Stimulated activated CD8-positive, alpha-beta memory T cell treated with anti-CD3 and anti-CD28 coated beads, Interleukin-2, amount 100 ng/mL, for 1 hour (primary cell): ENCODE measurements around the gene DRAXIN.

Experiments used
- DNase-seq, 2 donors: peaks; one replicate each; pipeline ENCODE4 v3.0.0-alpha.2; 2020; ENCODE audit warnings: low read depth in 2 of 2

Gene DRAXIN

DNA sequence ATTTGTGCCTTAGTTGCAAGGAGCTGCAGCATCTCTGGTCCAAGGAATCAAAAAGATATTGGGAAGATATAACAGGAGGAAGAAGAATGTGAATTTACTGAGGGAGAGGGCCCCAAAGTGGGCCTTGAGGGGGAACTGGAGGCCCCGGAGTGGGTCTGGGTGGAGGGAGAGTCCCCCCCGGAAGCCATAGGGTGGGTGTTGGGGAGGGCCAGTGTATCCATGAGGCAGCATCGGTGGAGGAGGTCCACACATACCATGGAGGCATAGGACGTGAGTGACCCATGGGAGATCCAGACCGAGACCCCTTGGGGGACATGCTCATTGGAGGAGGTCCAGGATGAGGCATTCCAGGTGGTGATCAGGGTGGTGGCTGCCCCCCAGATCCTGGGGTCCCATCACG is 69.8 kb downstream of the DRAXIN start:
- DNase-seq: no peak

DNA sequence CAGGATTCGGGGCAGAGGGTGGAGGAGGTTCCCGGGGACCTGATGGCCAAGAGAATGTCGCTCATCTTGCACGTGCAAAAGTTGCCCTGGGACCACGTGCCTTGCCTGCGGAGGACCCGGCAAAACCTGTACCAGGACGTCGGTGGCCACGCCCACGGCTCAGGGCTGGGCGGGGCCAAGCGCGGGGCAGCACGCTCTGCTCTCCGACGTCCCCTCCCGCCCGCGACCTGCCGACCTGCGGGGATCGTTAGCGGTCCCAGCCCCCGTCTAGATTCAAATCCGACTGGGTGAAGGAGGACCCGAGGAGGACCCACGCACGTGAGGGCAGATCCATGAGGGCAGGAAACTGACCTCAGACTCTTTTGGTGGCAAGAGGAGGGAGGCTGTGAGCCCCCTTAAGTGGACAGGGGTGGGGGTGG is 70.5 kb downstream of the DRAXIN start, which contains the start of gene C1orf167:
TSS of gene C1orf167 (plus strand) at position 206 of the 419 bp plus-strand sequence. CDS start 2,208 bp downstream, outside the sequence.
- DNase-seq: no peak

DNA sequence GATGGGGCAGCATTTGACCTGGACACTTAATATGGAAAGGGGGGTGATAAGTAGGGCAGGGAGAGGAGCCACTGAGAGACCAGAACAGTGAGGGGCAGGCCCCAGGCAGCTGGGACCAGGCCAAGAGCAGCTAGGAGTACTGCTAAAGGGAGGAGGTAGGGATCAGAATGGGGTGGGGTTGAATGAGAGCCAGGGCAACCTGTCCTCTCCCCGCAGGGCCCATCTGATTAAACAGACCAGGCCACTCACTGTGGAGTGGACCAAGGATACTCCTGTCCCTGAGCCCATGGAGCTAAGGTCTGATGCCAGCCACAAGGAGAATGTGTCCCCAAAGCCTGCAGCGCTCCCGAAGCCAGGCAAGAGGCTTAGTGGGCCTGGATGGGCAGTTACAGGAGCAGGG is 72.6 kb downstream of the DRAXIN start:
- DNase-seq: no peak

DNA sequence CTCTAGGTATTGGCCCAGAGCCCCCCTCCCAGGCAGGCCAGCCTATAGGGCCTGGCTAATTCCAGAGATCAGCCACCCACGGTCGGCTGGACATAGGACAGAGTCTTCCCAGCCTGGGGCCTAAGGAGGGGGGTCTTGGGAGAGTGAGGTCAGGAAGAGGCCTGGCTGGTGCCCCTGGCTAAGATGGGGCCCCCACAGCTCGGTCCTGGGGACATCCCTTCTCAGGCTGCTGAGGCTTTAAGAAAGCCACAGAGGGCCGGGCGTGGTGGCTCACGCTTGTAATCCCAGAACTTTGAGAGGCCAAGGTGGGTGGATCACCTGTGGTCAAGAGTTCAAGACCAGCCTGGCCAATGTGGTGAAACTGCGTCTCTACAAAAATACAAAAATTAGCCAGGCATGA is 73.0 kb downstream of the DRAXIN start:
- no peak for DNase-seq

DNA sequence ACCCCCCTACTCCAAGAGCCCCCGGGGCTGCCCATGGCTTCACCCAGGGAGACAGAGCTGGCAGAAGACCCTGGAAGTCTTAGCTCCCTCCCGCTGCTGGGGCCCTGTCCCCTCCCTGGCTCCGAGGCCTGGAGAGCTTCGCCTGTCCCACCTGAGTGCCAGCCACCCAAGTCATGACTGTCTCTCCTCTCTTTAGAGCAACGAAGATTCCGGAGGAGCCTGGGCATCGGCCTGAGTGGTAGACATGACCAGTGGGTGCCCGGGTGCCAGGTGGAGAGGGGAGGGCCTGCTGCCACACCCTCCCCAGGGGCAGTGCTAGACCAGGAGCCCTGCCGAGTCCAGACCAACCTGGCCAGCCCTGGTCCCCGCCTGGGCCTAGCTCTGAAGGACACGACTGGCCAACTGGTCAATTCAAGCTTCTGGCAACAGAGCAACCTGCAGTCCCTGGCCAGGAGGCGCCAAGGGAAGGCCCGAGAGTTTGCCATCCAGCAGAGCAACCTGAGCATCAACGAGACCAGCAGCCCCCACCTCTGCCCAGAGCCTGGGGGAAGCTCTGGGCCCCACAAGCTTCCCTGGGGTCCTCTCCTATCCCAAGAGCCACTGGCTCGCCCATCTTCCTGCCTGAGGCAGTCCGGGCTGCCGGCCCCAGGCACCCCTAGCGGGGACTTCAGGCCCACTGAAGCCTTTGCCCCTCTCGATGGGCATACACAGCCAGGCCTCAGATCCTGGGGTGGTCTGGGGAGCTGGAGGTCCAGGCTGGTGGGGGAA is 74.3 kb downstream of the DRAXIN start:
- no peak for DNase-seq

DNA sequence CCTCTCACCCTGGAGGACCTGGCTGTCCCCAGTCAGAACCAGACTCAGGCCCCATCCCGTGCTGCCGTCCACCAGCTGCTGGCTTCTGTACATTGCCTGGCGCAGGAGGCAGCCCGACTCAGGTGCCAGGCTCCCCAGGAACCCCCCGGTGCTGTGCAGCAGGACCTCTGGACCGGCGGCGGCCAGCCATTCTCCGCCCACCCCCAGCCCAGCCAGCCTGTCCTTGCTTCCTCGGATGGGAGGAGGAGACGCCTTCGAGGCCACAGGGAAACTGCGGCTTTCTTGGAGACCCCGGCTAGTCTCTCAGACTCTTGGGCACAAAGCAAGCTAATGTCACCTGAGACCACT is 74.9 kb downstream of the DRAXIN start:
- DNase-seq: no peak

DNA sequence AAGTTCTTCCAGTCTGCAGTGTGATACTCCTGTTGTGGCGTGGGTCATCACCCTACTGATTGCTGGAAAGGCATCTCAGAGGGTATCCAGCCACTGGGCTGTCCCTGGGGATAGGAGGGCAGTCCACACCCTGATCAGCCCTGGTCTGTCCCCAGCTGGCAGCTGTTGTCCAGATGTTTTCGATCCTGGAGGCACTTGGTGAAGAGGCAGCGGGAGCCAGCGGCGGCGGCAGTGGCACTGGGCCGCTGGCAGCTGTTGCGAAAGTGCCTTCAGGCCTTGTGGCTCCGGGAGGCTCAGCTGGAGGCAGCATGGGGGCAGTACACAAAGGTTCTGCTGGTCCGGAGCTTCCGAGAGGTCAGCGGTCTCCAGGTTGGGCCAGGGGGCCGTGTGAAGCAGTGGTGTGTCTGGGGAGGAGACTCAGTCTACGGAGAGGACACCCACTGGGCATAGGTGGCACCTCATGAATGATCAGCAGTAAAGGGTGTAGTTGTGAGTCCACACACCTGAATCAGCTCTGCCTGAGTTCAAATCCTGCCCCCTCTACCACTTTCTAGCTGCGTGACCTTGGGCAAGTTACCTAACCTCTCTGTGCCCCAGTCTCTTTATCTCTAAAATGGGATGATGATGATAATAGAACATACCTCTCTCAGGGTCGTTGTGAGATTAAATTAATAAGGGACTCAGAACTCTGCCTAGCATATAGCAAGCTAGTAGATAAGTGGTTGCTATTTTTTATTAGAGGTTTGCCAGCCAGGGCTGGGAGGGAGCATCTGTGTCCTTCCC is 76.6 kb downstream of the DRAXIN start:
- no peak for DNase-seq

DNA sequence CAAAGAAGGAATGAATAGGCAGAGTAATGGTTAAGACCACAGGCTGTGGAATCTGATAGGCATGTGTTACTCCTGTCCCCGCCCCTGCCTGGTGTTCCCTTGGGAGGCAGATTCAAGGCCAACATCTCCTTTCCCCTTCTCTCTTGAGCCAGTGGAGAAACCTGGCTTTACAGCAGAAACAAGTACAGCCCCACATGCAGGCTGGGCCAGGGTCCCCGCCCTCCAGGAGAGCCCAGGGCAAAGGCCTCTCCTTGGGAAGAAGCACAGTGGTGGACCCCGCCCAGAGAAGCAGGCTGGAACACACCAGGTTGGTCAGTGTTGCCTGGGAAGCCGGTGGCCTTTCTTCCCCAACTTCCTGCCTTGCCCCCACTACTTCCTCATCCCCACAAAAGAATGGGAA is 77.3 kb downstream of the DRAXIN start:
- no peak for DNase-seq

DNA sequence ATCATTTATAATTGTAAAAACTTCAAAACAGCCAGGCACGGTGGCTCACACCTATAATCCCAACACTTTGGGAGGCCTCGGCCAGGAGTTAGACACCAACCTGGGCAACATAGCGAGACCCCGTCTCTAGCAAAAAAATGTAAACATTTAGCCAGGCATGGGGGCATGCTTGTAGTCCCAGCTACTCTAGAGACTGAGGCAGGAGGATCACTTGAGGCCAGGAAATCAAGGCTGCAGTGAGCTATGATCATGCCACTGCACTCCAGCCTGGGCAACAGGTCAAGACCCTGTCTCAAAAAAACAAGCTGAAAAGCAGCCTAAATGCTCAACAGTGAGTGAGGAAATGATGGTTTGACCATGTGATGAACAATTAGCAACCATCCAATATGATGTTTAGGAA is 77.8 kb downstream of the DRAXIN start:
- no peak for DNase-seq

DNA sequence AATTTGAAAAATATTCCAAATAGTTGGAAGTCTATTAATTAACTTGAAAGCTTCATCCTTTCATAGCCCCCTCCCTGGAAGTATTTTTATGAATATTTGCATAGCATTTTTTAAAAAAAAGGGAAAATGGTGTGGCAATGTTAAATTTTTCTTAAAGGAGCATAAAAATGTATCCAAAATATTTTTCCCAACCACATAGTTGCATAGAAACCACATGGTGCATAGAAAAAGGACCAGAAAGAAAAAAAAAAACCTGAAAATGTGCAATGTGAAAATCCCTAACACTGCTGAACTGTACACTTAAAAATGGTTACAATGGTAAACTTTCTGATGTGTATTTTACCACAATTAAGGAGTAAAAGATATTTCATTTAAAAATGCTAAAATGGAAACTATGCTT is 78.5 kb downstream of the DRAXIN start:
- no peak for DNase-seq

DNA sequence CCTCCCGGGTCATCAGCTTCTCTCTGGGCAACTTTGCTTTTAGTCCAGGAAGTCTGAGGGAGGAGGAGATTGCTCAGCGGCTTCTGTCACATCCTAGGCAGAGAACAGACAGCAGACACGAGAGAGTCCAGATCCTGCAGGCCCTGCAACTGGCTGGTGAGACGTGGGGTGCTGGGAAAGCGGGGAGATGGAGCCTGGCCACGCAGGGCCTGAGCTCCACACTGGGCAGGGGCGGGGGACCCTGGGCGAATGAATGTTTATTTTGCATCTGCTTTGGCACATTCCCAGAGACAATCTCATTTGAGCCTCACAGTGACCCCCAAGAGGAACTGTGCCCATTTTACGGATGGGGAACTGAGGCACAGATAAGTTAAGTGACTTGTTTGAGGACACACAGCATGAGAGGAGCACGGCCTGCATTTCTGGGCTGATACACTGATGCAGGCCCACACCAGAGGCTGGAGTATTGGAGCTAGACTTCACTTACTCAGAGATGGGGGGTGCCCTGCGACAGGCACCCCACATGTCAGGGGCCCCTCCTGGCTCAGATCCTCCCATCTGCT is 80.1 kb downstream of the DRAXIN start:
- DNase-seq: no peak

DNA sequence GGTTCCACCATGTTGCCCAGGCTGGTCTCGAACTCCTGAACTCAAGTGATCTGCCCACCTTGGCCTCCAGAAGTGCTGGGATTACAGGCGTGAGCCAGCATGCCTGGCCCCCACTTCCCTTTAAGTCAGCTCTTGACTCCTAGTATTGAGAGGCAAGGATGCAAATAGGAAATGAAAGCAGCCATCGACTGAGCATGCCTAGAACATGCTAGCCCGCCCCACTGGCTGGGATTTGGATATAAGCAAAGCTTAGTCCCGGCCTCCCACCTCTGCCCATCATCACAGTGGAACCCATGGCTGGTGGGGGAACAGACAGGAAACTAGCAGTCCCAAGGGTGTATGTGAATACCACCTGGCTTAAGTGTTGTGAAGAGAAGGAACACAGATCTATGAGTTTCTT is 80.9 kb downstream of the DRAXIN start:
- DNase-seq: no peak

DNA sequence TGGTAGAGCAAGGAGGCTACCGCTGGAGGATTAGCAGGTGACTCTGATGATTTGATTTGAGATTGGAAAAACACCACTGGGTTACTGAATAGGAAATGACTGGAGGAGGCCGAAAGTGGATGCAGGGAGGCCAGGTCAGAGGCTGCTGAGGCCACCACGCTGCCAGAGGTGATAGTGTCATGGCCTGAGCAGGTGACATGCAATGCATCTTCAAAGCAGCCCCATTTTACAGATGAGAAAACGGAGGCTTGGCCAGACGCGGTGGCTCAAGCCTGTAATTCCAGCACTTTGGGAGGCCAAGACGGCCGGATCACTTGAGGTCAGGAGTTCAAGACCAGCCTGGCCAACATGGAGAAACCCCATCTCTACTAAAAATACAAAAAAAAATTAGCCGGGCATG is 83.2 kb downstream of the DRAXIN start:
- no peak for DNase-seq
